DOHH2 (cell line): ENCODE results near the gene IRF2BP1.

ENCODE experiments used
- CTCF ChIP-seq: fragments of 200-600 bp; sonication (generic); IDR thresholded peaks from one replicate; pipeline ENCODE4 v1.5.1; 2014; ENCODE audit warnings: antibody characterized with exemption, mild to moderate bottlenecking, low read depth, low read length; ENCODE audit not compliant: poor library complexity, severe bottlenecking
- EZH2phosphoT487 ChIP-seq: fragments of 200-600 bp; sonication (generic); IDR thresholded peaks from 2 replicates; pipeline ENCODE4 v1.6.1; 2017; ENCODE audit warnings: borderline replicate concordance, mild to moderate bottlenecking, antibody characterized with exemption, low read length, moderate library complexity, mixed read lengths

GRCh38 chr19:45902651-45903625 lies 17.0 kb upstream of the IRF2BP1 start:
- TF ChIP-seq CTCF (no peak), EZH2phosphoT487 (no peak)
